Measurements from ENCODE around the gene MINDY1.

Gene MINDY1

DNA sequence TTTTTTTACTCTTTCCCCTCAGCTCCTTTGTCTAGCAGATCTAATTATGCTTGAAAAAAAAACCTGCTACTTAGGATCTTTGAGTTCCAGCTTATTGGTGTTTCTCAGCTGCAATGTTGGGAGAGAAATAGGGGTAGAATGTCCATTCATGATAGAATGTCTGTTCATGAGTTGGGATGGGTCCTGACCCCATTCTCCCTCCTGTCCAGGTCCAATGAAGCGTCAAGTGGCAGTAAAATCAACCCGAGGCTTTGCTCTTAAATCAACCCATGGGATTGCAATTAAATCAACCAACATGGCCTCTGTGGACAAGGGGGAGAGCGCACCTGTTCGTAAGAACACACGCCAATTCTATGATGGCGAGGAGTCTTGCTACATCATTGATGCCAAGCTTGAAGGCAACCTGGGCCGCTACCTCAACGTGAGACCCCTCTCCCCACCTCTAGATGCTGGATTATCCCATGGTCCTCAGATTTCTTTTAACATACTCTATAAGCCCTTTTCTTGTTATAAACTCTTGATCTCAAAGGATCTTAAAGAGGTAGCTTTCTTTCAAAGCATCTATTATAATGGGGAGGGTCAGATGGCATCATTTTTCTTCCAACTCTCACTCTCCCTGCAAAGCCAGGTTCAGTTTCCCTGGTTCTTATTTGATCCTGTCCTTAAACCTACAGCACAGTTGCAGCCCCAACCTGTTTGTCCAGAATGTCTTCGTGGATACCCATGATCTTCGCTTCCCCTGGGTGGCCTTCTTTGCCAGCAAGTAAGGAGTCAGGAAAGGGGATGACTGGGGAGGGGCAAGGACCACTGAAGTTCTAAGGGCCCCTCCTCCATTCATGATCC is 43.2 kb downstream of the MINDY1 start:
- DNase-seq: no peak

DNA sequence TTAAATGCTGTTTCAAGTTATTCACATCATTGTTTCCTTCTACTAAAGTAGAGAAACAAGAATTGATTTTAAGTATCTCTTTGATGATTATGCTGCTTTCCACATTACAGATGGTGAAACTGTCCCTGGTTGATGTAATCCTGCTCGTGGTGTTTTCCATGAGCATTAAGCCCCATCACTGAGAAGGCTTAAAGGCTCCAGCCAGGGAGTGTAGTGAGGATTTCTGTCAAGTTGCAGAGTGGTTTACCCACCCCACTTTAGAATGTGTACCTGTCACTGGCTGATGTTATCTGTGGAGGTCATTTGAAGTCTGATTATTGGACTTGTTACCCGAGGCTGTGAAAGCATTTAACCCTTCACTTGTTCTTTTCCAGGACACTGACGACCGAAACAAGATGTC is 44.9 kb downstream of the MINDY1 start:
- DNase-seq: no peak

- no peak for DNase-seq
Observed at GRCh38 chr1:150960646-150961045, 46.1 kb downstream of the MINDY1 start.

DNA sequence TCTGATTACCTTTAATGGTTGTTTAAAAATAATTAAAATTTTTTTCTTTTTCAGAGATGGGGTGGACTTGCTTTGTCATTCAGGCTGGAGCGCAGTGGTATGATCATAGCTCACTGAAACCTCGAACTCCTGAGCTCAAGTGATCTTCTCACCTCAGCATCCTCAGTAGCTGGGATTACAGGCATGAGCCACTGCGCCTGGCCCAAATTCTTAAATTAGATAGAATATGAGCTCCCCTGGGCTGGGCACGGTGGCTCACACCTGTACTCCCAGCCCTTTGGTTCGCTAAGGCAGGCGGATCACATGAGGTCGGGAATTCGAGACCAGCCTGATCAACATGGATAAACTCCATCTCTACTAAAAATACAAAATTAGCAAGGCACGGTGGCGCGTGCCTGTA is 49.0 kb downstream of the MINDY1 start:
- no peak for DNase-seq

DNA sequence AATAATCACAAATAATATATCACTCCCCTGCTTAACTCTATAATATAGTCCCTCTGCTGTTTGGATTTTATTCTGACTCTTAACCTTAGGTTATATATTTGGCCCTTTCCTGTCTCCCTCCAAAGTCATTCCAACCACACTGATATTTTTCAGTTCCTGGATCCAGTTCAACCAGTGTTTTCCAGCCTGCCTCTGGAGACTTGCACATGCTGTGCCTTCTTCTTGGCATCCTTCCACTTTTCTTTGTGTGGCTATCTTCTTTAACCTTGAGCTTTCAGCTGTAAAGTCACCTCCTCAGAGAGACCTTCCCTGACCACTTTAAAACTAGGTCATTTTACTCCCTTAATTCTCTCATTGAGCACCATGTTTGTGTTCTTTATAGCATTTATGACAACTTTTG is 51.4 kb downstream of the MINDY1 start:
- no peak for DNase-seq

DNA sequence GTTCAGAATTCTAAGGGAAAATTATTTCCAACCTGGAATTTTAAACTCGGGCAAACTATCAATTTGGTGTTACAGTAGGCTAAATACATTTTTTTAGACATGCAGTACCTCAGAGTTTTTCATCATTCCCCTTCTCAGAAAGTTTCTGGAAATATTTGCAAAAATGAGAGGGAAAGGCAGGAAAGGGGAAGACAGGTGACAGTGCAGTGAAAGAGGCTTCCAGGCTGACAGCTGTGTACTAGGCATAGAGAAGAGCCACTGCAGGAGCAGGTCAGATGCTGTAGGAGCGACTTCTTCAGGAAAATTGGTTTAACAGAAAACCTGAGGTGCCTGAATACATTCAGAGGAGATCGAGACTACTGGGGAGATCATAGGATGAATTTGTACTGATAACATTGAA is 52.0 kb downstream of the MINDY1 start:
- DNase-seq: no peak
